GM12891 (cell line): ENCODE data around the gene GNB5.

Experiments
- DNase-seq: peaks from one replicate; pipeline ENCODE4 v3.0.0; 2011; ENCODE audit warnings: low spot score; ENCODE audit not compliant: insufficient read length
- FAIRE-seq: peaks from 2 replicates; lab custom pipeline; 2011; peaks lifted over from hg19 to GRCh38; lab: Jason Lieb, UNC
- PAX5 ChIP-seq: IDR thresholded peaks from 2 replicates; pipeline ENCODE4 v1.6.1; 2011; ENCODE audit warnings: low read length, moderate library complexity, mild to moderate bottlenecking; ENCODE audit not compliant: insufficient read depth, severe bottlenecking
- POLR2A ChIP-seq: IDR thresholded peaks from 2 replicates; pipeline ENCODE4 v1.6.1; 2011; ENCODE audit warnings: low read depth, low read length, control low read depth
- POLR2AphosphoS5 ChIP-seq: IDR thresholded peaks from 2 replicates; pipeline ENCODE4 v1.6.1; 2011; ENCODE audit warnings: low read depth, low read length, control low read depth
- POU2F2 ChIP-seq: IDR thresholded peaks from 2 replicates; pipeline ENCODE4 v1.6.1; 2011; ENCODE audit warnings: low read depth, mild to moderate bottlenecking, control low read depth, low read length, moderate library complexity
- SPI1 ChIP-seq: IDR thresholded peaks from 2 replicates; pipeline ENCODE4 v1.6.1; 2011; ENCODE audit warnings: low read depth, low read length, control low read depth
- TAF1 ChIP-seq: IDR thresholded peaks from 2 replicates; pipeline ENCODE4 v1.6.1; 2011; ENCODE audit warnings: low read depth, low read length, control low read depth

The GNB5 gene

GRCh38 chr15:52184721-52185120 is 6.5 kb downstream of the GNB5 start:
- no peak for FAIRE-seq
- no peak for DNase-seq
- TF ChIP-seq PAX5 (no peak), POLR2A (no peak), TAF1 (no peak)

GRCh38 chr15:52183562-52184173 is 7.5 kb downstream of the GNB5 start:
- TF ChIP-seq SPI1 = no peak
- TF ChIP-seq POLR2AphosphoS5 = no peak
- TF ChIP-seq POU2F2 = no peak
- no peak for TF ChIP-seq TAF1
- TF ChIP-seq PAX5 = no peak
- no peak for TF ChIP-seq POLR2A
- DNase-seq (no peak), FAIRE-seq (no peak)

DNA sequence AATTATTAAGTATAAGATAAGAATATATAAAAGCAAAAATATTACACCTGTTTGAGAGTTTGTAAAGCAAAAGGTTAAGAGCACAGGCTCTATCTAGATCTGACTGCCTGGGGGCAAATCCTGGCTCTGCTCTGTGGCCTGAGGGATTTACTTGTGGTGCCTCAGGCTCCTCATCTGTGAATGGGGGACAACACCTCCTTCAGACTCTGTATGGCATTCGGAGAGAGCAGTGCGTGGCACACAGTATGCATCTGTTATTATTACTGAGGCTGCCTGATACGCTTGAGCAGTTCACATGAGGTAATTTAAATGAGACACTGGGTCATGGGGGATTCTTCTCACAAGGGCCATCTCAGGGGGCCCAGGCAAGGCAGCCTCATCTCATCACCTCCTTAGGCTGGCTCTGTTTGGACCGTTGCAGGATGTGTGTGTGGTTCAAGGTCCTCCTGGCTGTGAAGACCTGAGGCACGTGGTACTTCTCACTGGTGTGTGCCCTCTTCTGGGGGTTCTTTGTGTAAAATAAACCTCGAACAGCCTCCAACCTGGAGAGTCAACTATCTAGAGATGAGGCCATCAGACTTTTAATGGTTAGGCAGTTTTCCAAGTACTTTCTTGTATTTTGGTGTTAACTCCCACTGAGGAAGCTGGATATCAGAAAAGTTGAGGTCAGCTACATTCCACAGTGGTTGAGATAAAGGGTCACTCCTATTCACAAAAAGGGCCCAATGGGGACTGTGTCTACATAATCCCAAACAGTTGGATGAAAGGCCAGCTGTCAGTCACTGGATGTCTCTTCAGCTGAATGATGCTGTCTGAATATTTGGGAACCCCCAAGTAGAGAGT is 9.0 kb downstream of the GNB5 start:
- no peak for DNase-seq
- no peak for FAIRE-seq
- TF ChIP-seq SPI1 (no peak), TAF1 (no peak), POU2F2 (no peak), POLR2A (no peak), PAX5 (no peak)

- FAIRE-seq (no peak), DNase-seq (no peak)
- TF ChIP-seq POLR2AphosphoS5 = no peak
- no peak for TF ChIP-seq PAX5
- TF ChIP-seq TAF1 = no peak
- TF ChIP-seq SPI1 = no peak
- no peak for TF ChIP-seq POU2F2
- no peak for TF ChIP-seq POLR2A
Observed at GRCh38 chr15:52180851-52181450, 10.2 kb downstream of the GNB5 start.

- FAIRE-seq (no peak), DNase-seq (peak; percentile 48)
- TF ChIP-seq POU2F2 (peak; percentile 89), SPI1 (no peak), PAX5 (no peak)
Observed at GRCh38 chr15:52180196-52180835, 10.9 kb downstream of the GNB5 start.

DNA sequence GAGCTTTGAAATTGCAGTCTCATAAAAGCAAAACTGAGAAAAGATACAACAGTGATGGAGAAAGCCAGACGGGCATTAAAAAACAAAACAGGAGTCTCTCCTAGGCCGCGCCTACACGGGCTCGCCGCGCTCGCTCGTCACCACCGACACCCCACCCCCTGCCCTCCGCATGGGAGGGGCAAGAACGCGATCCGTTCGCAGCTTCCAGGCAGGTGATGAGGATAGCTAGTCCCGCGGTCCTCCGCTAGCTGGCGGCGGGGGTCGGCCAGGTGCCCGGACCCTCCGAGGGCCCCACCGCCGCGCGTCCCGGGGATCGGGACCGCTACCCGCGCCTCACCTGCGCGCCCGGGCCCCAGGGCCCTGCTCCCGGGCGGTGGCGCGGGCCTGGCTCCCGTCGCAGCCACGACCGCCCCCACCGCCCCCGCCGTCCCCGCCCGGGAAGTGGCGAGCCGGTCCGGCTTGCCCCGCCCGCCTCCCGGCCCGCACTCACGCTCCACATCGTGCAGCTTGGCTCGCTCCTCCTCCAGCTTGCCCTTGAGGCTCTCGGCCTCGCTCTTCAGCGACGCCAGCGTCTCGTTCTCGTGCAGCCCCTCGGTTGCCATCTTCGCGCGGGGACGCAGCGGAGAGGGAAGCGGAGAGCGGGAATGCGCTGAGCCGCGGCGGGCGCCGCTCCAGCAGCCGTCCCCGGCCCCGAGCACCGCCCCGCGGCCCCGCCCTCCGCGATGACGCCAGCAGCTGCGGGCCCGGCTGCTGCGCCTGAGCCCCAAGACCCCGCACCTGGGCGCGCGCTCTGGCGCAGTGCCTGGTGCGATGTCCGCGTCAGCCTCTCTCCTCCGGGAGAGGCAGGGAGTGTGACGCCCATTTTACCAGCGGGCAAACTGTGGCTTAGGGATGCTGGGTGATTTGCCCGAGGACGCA is 11.7 kb downstream of the GNB5 start:
- peak; percentile 88 for DNase-seq
- TF ChIP-seq POLR2A = 0 out of 2 replicates have a peak, but pooled peaks have one; percentile 46
- TF ChIP-seq POU2F2 = no peak; the same call in 1 of the 2 replicates
- TF ChIP-seq POLR2AphosphoS5 = 0 out of 2 replicates have a peak, but pooled peaks have one; percentile 17
- 0 out of 2 replicates have a peak, but pooled peaks have one; percentile 39 for TF ChIP-seq TAF1
- peak; percentile 94 for FAIRE-seq

DNA sequence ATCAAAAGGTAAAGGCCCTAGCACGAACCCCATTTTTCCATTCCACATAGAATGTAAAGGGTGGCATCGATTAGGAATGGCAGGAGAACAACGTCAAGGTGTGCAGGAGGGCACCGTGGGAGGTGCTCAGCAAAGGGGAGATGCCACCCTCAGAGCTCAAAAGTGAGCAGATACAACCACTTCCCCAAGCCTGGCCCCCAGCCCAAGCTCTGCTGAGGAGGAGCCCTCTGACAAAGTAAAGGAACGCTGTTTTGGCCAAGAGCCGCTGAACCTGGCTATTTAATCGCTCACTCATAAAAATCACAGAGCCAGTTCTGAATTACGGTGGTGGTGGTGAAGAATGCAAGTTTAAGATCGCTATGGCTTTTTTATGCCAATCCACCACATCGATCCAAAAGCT is 12.4 kb downstream of the GNB5 start:
- no peak for FAIRE-seq
- no peak for TF ChIP-seq PAX5
- TF ChIP-seq POLR2A = no peak
- no peak for TF ChIP-seq SPI1
- no peak for DNase-seq

DNA sequence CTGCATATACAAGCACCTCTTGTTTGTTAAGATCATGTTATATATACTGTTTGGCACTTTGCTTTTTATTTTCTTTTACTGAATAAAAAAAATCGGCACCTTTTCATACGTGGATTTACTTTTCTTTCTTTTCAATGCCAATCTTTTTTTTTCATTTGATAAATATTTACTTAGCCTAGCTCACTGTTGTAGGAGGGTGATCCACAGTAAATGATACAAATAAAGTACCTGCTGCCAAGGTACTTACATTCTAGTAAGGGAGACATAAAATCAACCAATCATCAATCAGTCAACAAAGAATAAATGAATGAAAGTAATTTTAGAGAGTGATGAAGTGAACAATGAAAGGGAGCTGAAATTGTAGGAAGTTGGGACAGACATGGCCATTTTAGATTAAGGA is 18.3 kb downstream of the GNB5 start:
- no peak for DNase-seq
- TF ChIP-seq PAX5 = no peak
- TF ChIP-seq POU2F2 = no peak
- no peak for TF ChIP-seq TAF1
- TF ChIP-seq POLR2AphosphoS5 = no peak
- no peak for TF ChIP-seq SPI1
- no peak for TF ChIP-seq POLR2A
- no peak for FAIRE-seq

GRCh38 chr15:52171807-52172206 is 19.4 kb downstream of the GNB5 start:
- DNase-seq (no peak), FAIRE-seq (no peak)
- no peak for TF ChIP-seq POLR2A
- TF ChIP-seq PAX5 = no peak
- no peak for TF ChIP-seq POLR2AphosphoS5
- TF ChIP-seq POU2F2 = no peak
- no peak for TF ChIP-seq SPI1
- no peak for TF ChIP-seq TAF1
